HepG2 (cell line): ENCODE measurements around the gene CARS2. TPM values are rescaled to one million over a fixed set of nuclear protein-coding genes. Genes with fewer than 3 reads are reported as not detected.
A peak's percentile ranks its signal among the peaks of the same experiment; 100 is the strongest.
"Not testable (repeated sequence)": the region's sequence is repeated elsewhere in the genome, so short reads cannot be mapped to it uniquely, and the experiment has no call there.

Experiments
- ATAC-seq: fragments of 200-7000 bp; cut with Tn5 transposase; 3 replicates; pipeline ENCODE4 v1.9.1; 2020; ENCODE audit warnings: mild to moderate bottlenecking, moderate library complexity
- BruUV-seq: library from RNA; stranded (reverse); fragments of 400-500 nt; replicated peaks from 2 replicates; lab custom pipeline; 2021; lab: Mats Ljungman, UMichigan
- CTCF ChIA-PET: fragments of 300-600 bp; formaldehyde crosslinking; extraction: SDS; loops from one replicate; lab custom pipeline; 2021; ENCODE audit warnings: low total read pairs, inconsistent platforms, low intra/inter-chr PET ratio; lab: Yijun Ruan, JAX
- POLR2A ChIA-PET: fragments of 350-600 bp; sonication (Branson Sonifier 250); formaldehyde crosslinking; loops from one replicate; lab custom pipeline; 2020; ENCODE audit warnings: antibody characterized with exemption, inconsistent platforms; lab: Yijun Ruan, JAX
- DNase-seq: peaks from one replicate; pipeline ENCODE4 v3.0.0-alpha.2; 2015; ENCODE audit warnings: low spot score
- FAIRE-seq: peaks from 3 replicates; lab custom pipeline; 2011; peaks lifted over from hg19 to GRCh38; lab: Jason Lieb, UNC
- H2AFZ ChIP-seq: one replicate; pipeline ENCODE4 v1.6.1; 2011; ENCODE audit warnings: low read length, inconsistent platforms
- H3K27ac ChIP-seq: fragments of 300-600 bp; 3 replicates; pipeline ENCODE4 v1.8.0; 2011; ENCODE audit warnings: mixed run types, mild to moderate bottlenecking, mixed read lengths, low read length, inconsistent platforms; ENCODE audit not compliant: insufficient read depth; ENCODE audit errors: extremely low read length
- H3K27me3 ChIP-seq, 2 experiments: fragments of 200-600 bp in 1 of 2; 2 replicates in 1 of 2; 3 replicates in 1 of 2; pipeline versions ENCODE4 v1.6.0 to v1.8.0; 2011; ENCODE audit warnings: low read length in 2 of 2, mild to moderate bottlenecking in 2 of 2, moderate library complexity in 2 of 2, inconsistent platforms in 1 of 2; ENCODE audit not compliant: insufficient read depth in 2 of 2, control insufficient read depth in 1 of 2
- H3K36me3 ChIP-seq, 2 experiments: fragments of 200-600 bp in 1 of 2; replicated peaks in 1 of 2; 2 replicates in 1 of 2; 3 replicates in 1 of 2; pipeline versions ENCODE4 v1.5.1 to v1.8.0; 2011; ENCODE audit warnings: low read length in 2 of 2, inconsistent platforms in 1 of 2; ENCODE audit not compliant: insufficient read depth in 2 of 2, control insufficient read depth in 1 of 2
- H3K4me1 ChIP-seq: 2 replicates; pipeline ENCODE4 v1.5.1; 2012; ENCODE audit warnings: low read length, inconsistent platforms; ENCODE audit not compliant: insufficient read depth
- H3K4me2 ChIP-seq: 2 replicates; pipeline ENCODE4 v1.6.0; 2011; ENCODE audit warnings: low read depth, low read length, inconsistent platforms
- H3K4me3 ChIP-seq, 3 experiments: fragments of 200-600 bp in 1 of 3; sonication (generic), shearing (Covaris generic) in 1 of 3; replicated peaks in 1 of 3; 2 replicates each; pipeline ENCODE4 v1.5.1; 2011 to 2016; ENCODE audit warnings: low read length in 3 of 3, inconsistent platforms in 2 of 3, low read depth in 2 of 3, mild to moderate bottlenecking in 2 of 3, control low read depth in 1 of 3, mixed read lengths in 1 of 3; ENCODE audit not compliant: insufficient read depth in 1 of 3
- H3K79me2 ChIP-seq: one replicate; pipeline ENCODE4 v1.6.1; 2011; ENCODE audit warnings: low read length, inconsistent platforms; ENCODE audit not compliant: insufficient read depth
- H3K9ac ChIP-seq: 2 replicates; pipeline ENCODE4 v1.6.0; 2011; ENCODE audit warnings: mild to moderate bottlenecking, low read depth, low read length, inconsistent platforms; ENCODE audit not compliant: insufficient read depth
- H3K9me3 ChIP-seq: 2 replicates; pipeline ENCODE4 v1.5.1; 2012; ENCODE audit warnings: mild to moderate bottlenecking, low read length
- H4K20me1 ChIP-seq: 2 replicates; pipeline ENCODE4 v1.6.0; 2011; ENCODE audit warnings: inconsistent platforms, mild to moderate bottlenecking, low read length, moderate library complexity; ENCODE audit not compliant: insufficient read depth
- ZBTB7B ChIP-seq: sonication (generic); formaldehyde crosslinking; IDR thresholded peaks from 2 replicates; pipeline ENCODE4 v1.4.0; 2020; ENCODE audit warnings: missing genetic modification reagents
- WGBS: methylation state at CpG from one replicate; pipeline ENCODE4 v1.1.6; 2017; ENCODE audit warnings: low lambda C conversion rate; 5-methylcytosine and 5-hydroxymethylcytosine counted together
- in situ Hi-C: cut with HindIII; loops from 2 replicates; pipeline ENCODE4 v1.10.0; 2017; ENCODE audit warnings: low pct_unique_long_range_greater_than_20kb; ENCODE audit not compliant: extremely low pct_ligation_motif_present
- intact Hi-C: fragments of 100-400 bp; cut with micrococcal nuclease; formaldehyde crosslinking; loops from one replicate; pipeline ENCODE4 v1.10.0; 2022; ENCODE audit not compliant: unreplicated experiment
- polyA plus RNA-seq, 8 experiments: library from polyadenylated mRNA; depleted of rRNA in 3 of 8; stranded (reverse) in 7 of 8; unstranded in 1 of 8; fragments of >200 nt; fragmentation: Illumina TruSeq in 4 of 8; extraction: Trizol in 4 of 8; gene quantifications; 2 replicates each; pipeline versions ENCODE4 v1.2.1 to v1.2.3, GENCODE V29; 2011 to 2016; ENCODE audit warnings: low read depth in 4 of 8, missing spikeins in 1 of 8, mixed read lengths in 1 of 8; ENCODE audit not compliant: insufficient read depth in 1 of 8
- total RNA-seq, 5 experiments: library from RNA; depleted of rRNA; stranded (reverse); fragments of >200 nt; fragmentation: Illumina TruSeq; extraction: Trizol; gene quantifications; 2 replicates each; pipeline ENCODE4 v1.2.3, GENCODE V29; 2016; ENCODE audit warnings: low read depth in 1 of 5
- TF ChIP-seq, protein P1 (sequence below), 2 experiments: fragments of 450-650 bp in 1 of 2; sonication (generic) in 1 of 2; formaldehyde crosslinking in 1 of 2; IDR thresholded peaks; 2 replicates each; pipeline versions ENCODE4 v1.6.1 to v1.8.0; 2016 to 2022; ENCODE audit warnings: antibody characterized with exemption in 1 of 2, mild to moderate bottlenecking in 1 of 2, missing genetic modification reagents in 1 of 2

The CARS2 gene
- total and polyA plus RNA-seq, 2 of the 13 experiments (the other 11 are each of a cell fraction or from before 2014, with no cell fraction given) = 41.1 to 59.3 TPM

GRCh38 chr13:110606281-110606680, 99.6 kb downstream of the CARS2 start:
- intact Hi-C loops, DNase-seq, H3K4me2 ChIP-seq, H3K9ac ChIP-seq, BruUV-seq, H3K36me3 ChIP-seq, H3K79me2 ChIP-seq, H4K20me1 ChIP-seq, H3K27ac ChIP-seq, H3K27me3 ChIP-seq, FAIRE-seq, CTCF ChIA-PET, POLR2A ChIA-PET, H2AFZ ChIP-seq, H3K9me3 ChIP-seq, H3K4me3 ChIP-seq, ATAC-seq, in situ Hi-C loops: not testable (repeated sequence)
- H3K4me1 ChIP-seq = peaks cover 25% of the 10 kb centered on the region
- 87% methylated on average over 14 of the region's 33 CpGs for WGBS

GRCh38 chr13:110605132-110605531, 100.8 kb downstream of the CARS2 start:
- Histone ChIP-seq H3K27me3 (no peaks in the 10 kb centered on the region), H3K4me2 (no peak overlapping the region), H3K36me3 (no peaks in the 10 kb centered on the region), H3K9ac (no peak overlapping the region), H3K27ac (no peak overlapping the region), H3K4me1 (peaks cover 25% of the 10 kb centered on the region), H3K79me2 (no peaks in the 10 kb centered on the region), H3K4me3 (no peak overlapping the region), H2AFZ (no peak overlapping the region), H3K9me3 (no peaks in the 10 kb centered on the region), H4K20me1 (no peaks in the 10 kb centered on the region)
- DNase-seq = no peak
- no peak for FAIRE-seq
- in situ Hi-C loops = no loop called here
- ChIA-PET POLR2A (no interaction called here), CTCF (no interaction called here)
- intact Hi-C loops = no loop called here
- ATAC-seq = no peak
- BruUV-seq = no TSS peak
- TF ChIP-seq ZBTB7B = no peak
- TF ChIP-seq, protein P1, sequence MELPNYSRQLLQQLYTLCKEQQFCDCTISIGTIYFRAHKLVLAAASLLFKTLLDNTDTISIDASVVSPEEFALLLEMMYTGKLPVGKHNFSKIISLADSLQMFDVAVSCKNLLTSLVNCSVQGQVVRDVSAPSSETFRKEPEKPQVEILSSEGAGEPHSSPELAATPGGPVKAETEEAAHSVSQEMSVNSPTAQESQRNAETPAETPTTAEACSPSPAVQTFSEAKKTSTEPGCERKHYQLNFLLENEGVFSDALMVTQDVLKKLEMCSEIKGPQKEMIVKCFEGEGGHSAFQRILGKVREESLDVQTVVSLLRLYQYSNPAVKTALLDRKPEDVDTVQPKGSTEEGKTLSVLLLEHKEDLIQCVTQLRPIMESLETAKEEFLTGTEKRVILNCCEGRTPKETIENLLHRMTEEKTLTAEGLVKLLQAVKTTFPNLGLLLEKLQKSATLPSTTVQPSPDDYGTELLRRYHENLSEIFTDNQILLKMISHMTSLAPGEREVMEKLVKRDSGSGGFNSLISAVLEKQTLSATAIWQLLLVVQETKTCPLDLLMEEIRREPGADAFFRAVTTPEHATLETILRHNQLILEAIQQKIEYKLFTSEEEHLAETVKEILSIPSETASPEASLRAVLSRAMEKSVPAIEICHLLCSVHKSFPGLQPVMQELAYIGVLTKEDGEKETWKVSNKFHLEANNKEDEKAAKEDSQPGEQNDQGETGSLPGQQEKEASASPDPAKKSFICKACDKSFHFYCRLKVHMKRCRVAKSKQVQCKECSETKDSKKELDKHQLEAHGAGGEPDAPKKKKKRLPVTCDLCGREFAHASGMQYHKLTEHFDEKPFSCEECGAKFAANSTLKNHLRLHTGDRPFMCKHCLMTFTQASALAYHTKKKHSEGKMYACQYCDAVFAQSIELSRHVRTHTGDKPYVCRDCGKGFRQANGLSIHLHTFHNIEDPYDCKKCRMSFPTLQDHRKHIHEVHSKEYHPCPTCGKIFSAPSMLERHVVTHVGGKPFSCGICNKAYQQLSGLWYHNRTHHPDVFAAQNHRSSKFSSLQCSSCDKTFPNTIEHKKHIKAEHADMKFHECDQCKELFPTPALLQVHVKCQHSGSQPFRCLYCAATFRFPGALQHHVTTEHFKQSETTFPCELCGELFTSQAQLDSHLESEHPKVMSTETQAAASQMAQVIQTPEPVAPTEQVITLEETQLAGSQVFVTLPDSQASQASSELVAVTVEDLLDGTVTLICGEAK (IDR thresholded peaks at IDR 0.05) = peak; percentile 86
- TF ChIP-seq, protein P1 (CRISPR knock-in tag; IDR thresholded peaks at IDR 0.05) = no peak
- WGBS = 51% methylated on average over 6 of the region's 6 CpGs
